ENCODE results near the gene ZNF443.
A peak's percentile ranks its signal among the peaks of the same experiment; 100 is the strongest.
"Not testable (repeated sequence)": the region's sequence is repeated elsewhere in the genome, so short reads cannot be mapped to it uniquely, and the experiment has no call there.

Gene ZNF443

DNA sequence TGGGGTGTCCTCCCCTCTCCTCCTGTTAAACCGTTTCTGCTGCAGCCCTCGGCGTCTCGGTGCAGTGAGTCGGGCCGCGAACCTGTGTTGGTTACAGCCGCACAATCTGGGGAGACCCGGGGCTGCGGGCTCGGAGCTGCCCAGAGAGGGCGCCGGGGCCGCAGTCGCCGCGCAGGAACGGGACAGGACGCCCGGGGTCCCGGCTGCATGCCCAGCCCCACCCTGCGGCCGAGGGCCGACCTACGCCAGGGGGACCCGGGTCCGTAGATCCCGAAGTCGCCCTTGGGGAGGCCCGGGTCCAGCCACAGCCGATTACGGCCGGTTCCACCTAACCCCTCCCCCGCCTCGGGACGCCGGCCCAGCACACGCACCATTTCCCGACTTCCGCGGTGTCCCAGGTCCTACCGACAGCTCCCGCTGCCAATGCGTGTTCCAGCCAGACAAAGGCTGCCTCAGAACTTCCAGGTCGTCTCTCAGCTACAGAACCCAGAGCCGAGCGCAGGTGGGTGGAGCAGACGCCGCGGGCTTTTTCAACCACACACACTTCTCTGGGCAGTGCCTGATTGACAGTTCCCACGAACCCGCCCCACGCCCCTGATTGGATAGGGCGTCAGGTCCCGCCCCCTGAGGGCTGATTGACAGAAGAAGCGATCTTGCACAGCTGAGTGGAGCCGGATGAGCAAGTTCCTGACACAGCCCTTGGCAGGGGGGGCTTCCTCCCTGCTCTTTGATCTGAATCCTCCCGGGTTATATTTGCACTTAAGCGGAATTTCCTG, at the start of gene ZNF443:
Gene ZNF443 (minus strand): TSS at position 481 of the 776 bp plus-strand sequence. CDS start 107 bp downstream, at position 374.
- peak; percentile 93 for DNase-seq (ENCODE audit: low spot score)

DNA sequence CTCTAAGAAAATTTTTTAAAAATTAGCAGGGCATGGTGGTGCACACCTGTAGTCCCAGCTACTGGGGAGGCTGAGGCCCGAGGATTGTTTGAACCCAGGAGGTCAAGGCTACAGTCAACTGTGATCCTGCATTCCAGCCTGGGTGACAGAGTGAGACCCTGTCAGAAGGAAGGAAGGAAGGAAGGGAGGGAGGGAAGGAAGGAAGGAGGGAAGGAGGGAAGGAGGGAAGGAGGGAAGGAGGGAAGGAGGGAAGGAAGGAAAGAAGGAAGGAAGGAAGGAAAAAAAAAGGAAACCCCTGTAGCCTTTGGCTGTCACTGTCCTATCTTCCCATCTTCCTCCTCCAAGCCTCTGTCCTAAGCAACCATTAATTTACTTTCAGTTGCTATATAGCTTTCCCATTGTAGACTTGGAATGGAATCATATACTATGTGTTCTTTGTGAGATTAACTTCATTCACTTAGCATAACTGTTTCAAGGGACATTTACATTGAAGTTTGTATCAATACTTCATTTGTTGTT, 45.5 kb upstream of the ZNF443 start:
- DNase-seq (ENCODE audit: low spot score): not testable (repeated sequence)

DNA sequence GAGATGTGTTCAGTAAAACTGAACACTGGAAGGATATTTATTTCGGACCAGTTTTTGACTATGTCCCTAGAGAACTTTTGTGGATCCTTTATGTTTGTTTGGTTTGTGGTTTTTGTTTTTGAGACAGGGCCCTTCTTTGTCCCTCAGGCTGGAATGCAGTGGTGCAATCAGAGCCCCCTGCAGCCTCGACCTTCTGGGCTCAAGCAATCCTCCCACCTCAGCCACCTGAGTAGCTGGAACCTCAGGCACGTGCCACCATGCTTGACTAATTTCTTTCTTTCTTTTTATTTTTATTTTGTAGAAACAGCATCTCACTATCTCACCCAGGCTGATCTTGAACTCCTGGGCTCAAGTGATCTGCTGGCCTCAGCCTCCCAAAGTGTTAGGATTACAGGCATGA, 44.8 kb upstream of the ZNF443 start:
- no peak for DNase-seq (ENCODE audit: low spot score)

DNA sequence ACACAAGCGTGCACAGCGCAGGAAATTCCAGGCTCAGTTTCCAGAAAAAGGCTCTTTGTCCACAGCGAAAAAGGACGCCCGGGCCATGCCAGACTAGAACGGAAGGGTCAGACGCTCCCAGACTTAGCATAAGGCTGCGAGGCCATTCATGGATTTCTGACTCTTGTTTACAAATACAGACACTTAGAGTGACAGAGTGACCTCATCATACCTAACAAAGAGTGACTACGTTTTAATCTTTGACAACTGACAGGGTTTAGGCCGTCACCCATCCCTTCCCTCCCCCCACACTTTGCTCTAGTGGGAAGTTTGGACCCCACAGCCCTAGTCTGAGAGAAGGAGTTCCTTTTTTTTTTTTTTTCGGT, 44.2 kb upstream of the ZNF443 start:
- no peak for DNase-seq (ENCODE audit: low spot score)

DNA sequence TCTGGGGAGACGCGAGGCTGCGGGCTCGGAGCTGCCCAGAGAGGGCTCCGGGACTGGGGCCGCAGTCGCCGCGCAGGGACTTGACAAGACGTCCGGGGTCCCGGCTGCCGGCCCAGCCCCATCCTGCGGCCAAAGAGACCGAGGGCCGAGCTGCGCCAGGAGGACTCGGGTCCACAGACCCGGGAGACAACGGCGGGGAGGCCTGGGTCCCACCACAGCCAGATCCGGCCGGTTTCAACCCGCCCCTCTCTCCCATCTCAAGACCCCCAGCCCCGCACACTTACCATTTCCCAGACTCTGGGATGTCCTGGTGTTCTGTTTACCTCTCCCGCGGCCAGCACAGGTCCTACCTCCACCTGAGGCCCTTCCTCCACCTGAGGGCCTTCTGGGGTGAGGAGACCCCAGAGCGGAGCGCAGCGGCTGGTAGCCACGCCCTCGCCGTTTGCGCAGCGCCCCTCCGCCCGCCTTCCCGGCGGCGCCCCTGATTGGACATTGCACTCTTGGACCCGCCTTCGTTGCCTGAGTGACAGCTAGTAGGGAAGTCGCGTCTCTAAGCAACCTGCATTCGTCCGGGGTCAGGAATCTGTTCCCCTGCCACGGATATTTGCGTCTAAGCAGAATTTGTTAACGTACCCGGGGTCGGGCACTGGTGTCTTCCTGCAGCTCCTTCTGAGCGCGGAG, 43.7 kb upstream of the ZNF443 start, which contains the start of gene ZNF709:
Gene ZNF709 (minus strand): TSS at position 446 of the 681 bp plus-strand sequence. CDS start 159 bp downstream, at position 287.
- peak; percentile 97 for DNase-seq (ENCODE audit: low spot score)

DNA sequence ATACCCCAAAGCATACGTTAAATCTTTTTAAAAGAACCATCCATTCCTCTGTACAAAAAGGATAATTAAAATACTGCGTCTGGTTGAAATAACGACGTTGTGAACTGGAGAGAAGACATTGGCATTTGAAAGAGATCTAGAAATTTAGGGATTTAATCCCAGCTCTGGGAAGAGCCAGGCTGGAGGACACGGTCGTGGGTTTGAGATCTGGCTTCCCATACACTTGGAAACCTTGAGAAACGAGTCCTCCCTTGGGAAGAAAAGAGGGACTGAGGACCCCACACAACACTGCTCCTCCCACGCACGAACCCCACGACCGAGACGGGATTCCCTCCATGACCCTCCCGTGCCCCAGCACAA, 43.2 kb upstream of the ZNF443 start:
- DNase-seq (ENCODE audit: low spot score): no peak

DNA sequence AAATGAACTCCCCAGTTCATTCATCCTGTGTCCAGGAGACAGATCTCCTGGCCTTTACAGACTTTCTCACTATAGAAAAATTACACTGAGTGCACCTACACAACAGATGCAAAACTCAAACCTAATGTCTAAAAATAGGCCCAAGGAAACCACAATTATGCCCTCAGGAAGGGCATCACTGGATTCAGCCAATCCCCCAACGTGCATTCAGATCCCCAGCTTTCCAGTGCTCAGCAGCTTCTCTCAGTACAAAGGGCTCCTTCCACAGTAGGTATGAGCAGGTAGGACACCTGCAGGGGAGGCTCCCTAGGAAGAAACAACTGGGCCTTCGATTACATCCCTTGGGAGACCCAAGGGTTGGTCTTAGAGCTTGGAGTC, 41.7 kb upstream of the ZNF443 start:
- DNase-seq (ENCODE audit: low spot score): no peak

DNA sequence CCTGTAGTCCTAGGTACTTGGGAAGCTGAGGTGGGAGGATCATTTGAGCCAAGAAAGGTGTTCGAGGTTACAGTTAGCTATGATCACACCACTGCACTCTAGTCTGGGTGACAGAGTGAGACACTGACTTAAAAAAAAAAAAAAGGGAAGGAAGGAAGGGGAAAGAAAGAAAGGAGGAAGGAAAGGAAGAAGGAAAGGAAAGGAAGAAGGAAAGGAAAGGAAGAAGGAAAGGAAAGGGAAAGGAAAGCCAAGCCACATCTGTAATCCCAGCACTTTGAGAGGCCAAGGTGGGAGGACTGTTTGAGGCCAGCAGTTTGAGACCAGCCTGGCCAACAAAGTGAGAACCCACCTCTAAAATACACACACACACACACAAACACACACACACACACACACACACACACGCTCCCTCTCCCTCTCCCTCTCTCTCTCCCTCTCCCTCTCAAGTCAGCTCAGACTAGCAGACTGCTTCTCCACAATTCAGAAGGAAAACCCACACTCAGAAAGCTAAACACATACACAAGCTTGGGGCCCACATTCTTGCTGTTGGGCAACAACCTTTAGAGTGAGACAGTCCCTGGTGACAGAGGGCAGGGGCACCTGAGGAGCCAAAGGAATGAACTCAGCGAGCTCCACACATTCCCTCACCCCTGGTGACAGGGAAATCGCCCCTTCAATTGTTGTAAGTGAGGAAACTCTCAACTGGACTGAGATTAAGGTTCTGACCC, 41.1 kb upstream of the ZNF443 start:
- no peak for DNase-seq (ENCODE audit: low spot score)

DNA sequence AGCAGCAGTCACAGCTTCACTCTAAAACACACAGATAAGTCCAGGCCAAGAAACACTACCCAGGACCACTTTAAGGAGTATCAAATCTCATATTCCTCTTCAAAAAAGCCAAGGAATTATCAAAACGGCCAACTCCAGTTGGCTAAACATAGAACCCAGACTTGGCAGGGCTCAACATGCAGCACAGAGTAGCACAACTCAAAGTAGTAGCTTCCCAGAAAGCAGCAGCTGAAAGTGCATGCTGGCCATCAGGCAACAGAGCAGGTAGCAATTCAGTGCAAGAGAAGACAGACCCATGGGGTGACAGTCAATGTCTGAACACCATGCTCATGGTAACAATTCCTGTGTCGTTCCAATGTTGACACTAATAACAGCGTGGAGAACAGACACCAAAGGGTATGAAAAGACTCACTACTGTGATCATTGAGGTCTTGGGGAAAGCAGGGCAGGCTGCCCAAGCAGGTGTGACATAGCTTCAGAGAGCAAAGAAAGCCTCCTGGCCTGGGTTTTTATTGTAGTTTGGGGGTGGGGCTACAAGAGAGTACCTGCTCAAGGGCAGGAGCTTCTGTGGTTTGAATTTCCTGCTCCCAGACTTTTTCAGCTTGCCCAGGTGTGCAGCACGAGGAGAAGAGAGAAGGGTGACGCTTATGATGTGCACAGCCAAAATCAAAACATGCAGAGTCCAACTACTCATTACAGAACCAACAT, 37.6 kb upstream of the ZNF443 start:
- no peak for DNase-seq (ENCODE audit: low spot score)

DNA sequence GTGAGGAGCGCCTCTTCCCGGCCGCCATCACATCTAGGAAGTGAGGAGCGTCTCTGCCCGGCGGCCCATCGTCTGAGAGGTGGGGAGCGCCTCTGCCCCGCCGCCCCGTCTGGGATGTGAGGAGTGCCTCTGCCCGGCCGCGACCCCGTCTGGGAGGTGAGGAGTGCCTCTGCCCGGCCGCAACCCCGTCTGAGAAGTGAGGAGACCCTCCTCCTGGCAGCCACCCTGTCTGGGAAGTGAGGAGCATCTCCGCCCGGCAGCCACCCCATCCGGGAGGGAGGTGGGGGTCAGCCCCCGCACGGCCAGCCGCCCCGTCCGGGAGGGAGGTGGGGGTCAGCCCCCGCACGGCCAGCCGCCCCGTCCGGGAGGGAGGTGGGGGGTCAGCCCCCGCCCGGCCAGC, 26.8 kb upstream of the ZNF443 start:
- DNase-seq (ENCODE audit: low spot score): not testable (repeated sequence)

DNA sequence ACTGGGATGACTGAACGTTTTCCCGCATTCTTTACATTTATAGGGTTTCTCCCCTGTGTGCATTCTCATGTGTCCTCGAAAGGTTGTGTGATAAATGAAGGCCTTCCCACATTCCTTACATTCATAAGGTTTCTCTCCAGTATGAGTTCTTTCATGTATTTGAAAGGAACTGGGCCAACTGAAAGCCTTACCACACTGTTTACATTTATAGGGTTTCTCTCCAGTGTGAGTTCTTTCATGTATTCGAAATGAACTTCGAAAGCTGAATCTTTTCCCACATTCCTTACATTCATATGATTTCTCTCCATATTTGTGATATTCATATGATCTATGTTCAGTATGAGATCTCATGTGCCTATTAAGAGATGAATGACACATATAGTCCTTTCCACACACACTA, 24.4 kb upstream of the ZNF443 start:
- no peak for DNase-seq (ENCODE audit: low spot score)

DNA sequence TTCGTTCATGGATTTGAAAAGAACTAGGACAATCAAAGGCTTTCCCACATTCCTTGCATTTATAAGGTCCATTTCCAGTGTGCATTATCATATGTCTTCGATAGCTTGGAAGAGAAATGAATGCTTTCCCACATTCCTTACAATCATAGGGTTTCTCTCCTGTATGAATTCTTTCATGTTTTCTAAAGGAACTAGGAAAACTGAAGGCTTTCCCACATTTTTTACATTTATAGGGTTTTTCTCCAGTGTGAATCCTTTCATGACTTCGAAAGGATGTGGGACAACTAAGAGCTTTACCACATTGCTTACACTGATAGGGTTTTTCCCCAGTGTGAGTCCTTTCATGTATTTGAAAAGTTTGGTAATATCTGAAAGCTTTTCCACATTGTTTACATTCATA, 23.9 kb upstream of the ZNF443 start:
- no peak for DNase-seq (ENCODE audit: low spot score)

DNA sequence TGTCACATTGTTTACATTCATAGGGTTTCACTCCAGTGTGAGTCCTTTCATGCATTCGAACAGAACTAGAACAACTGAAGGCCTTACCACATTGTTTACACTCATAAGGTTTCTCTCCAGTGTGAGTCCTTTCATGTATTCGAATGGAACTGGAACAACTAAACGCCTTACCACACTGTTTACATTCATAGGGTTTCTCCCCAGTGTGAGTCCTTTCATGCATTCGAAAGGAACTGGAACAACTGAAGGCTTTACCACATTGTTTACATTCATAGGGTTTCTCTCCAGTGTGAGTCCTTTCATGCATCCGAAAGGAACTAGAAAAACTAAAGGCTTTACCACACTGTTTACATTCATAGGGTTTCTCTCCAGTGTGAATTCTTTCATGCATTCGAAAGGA, 23.3 kb upstream of the ZNF443 start:
- not testable (repeated sequence) for DNase-seq (ENCODE audit: low spot score)

DNA sequence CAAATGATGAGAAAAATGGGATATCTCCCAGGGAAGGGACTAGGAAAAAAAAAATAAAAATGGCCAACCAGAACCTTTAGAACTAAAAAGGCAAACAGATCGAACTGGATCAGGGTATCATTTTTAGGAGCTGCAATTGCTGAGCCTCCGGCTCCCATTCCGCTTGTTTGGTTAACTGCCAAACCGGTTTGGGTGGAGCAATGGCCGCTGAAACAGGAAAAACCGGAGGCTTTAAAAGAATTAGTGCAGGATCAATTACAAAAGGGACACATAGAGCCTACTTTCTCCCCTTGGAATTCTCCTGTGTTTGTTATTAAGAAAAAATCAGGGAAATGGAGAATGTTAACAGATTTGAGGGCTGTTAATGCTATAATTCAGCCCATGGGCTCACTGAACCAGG, 12.7 kb upstream of the ZNF443 start:
- no peak for DNase-seq (ENCODE audit: low spot score)

DNA sequence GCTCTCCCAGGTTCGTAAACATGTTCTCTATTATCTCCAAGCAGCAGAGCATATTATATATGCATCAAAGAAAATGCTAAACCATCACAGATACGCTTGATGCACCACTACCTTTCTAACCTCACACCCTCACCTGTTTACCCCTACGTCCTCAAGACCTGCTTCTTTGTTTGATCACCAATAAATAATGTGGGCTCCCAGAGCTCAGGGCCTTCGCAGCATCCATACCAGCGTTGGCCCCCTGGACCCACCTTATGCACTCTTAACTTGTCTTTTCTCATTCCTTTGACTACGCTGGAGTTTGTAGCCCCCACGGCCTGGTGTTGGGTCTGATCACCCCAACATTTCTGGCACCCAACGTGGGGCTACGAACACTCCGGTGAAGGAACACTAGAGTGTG, 10.0 kb upstream of the ZNF443 start:
- DNase-seq (ENCODE audit: low spot score): no peak

DNA sequence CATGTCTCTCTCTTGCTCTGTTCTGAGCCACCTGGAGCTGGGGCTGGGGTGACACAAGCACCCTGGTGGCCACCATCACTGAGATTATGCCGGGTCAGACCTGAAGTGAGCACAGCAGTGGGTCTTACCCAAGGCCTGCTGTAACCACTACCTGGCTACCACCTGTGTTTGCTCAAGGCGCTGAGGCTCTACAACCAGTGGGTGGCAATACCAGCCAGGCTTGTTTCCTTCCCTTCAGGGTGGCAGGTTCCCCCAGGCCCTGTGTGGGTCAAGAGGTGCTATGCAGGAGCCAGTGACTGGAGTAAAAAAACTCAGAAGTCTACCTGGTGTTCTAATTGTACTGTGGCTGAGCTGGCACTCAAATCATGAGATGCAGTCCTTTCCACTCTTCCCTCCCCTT, 8.0 kb upstream of the ZNF443 start:
- no peak for DNase-seq (ENCODE audit: low spot score)

DNA sequence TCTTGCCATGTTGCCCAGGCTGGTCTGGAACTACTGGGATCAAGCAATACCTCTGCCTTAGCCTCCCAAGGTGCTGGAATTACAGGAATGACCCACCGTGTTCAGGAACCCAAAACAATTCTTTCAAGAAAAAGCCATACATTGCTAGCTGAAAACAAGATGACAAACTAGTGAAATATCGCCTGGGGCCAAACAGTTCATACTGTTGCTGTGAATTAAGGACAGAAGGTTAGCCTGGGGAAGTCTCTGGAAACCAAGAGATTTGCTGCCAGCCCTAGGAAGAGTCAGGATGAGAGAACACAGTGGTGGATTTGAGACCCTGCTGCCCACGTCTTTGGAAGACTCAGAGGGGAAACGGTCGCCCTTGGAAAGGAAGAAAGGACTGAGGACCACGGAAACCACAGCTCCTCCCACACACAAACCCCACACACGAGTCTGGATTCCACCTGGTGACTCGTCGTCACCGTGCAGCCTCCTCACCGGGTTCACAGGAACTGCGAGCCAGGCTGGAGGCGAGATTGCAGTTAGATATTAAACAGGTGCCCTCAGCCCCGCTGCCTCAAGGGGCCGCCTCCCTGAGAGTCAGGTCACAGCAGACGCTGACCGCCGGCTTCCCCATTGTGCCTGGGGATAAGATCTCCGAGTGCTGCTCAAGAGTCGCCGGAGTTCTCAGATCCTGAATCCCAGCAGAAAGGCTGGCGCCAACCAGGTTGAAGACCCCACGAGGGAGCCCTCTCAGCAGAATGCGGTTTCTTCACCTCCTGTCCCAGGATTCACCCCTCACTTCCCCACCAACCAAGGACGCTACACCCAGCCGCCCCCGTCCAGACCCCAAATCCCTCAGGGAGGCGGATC, 908 bp downstream of the ZNF443 start:
- DNase-seq (ENCODE audit: low spot score): not testable (repeated sequence)

DNA sequence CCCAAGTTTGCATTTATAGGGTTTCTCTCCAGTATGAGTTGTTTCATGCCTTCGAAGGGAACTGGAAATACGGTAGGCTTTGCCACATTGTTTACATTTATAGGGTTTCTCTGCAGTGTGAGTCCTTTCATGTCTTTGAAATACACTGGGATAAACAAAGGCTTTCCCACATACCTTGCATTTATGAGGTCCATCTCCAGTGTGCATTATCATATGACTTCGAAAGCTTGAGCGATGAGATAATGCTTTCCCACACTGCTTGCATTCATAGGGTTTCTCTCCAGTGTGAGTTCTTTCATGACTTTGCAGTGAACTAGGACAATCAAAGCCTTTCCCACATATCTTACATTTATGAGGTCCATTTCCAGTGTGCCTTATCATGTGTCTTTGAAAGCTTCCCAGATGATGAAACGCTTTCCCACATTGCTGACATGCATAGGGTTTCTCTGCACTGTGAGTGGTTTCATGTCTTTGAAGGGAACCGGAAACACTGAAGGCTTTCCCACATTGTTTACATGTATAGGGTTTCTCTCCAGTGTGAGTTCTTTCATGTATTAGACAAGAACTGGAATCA, 10.0 kb downstream of the ZNF443 start:
- not testable (repeated sequence) for DNase-seq (ENCODE audit: low spot score)

DNA sequence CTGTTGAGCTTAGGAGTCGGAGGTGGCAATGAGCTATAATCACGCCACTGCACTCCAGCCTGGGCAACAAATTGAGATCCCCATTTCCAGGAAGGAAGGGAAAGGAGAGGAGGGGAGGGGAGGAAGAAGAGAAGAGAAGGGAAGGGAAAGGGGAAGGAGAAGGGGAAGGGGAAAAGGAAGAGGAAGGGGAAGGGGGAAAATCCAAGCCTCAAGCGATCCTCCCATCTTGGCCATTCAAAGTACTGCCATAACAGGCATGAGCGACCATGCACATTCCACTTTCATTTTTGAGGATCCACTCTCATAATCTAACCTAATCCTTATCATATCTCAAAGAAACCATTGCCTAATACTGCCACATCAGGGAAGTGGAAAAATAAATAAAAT, 14.9 kb downstream of the ZNF443 start:
- DNase-seq (ENCODE audit: low spot score): no peak

DNA sequence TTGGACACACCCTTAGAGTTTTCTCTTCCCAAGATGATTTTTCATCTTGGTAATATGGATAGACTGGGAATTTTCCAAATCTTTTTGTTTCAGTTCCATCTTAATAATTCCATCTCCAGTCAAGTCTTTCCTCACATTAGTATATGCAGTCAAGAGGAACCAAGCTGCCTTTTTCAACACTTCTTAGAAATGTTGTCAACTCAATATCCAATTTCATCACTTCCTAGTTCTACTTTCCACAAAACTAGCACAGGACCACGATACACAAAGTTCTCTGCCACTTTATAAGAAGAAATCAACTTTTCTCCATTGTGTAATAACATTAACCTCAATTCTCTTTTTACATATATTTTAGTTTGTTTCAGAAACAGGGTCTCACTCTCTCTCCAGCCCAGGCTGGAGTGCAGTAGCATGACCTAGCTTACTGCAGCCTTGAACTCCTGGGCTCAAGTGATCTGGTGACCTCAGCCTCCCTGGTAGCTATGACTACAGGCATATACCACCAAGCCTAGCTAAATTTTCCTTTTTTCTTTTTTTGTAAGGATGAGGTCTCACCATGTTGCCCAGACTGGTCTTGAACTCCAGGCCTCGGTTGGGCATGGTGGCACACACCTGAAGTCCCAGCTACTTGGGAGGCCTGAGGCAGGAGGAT, 15.5 kb downstream of the ZNF443 start:
- DNase-seq (ENCODE audit: low spot score): no peak
